Parathyroid adenoma (tissue), 2 donors: Measurements from ENCODE around the gene DSCAML1.

Experiments used
- H2AFZ ChIP-seq: fragments of 300-600 bp; sonication (generic); one replicate; pipeline ENCODE4 v1.7.0; 2017; ENCODE audit warnings: antibody characterized with exemption, mild to moderate bottlenecking
- H3K27ac ChIP-seq: fragments of 300-600 bp; sonication (generic); one replicate; pipeline ENCODE4 v1.7.0; 2017
- H3K27me3 ChIP-seq: fragments of 300-600 bp; sonication (generic); one replicate; pipeline ENCODE4 v1.7.0; 2017; ENCODE audit warnings: low read length; ENCODE audit not compliant: control insufficient read depth, insufficient read depth
- H3K36me3 ChIP-seq: fragments of 300-600 bp; sonication (generic); one replicate; pipeline ENCODE4 v1.7.0; 2017; ENCODE audit warnings: low read length; ENCODE audit not compliant: control insufficient read depth, insufficient read depth
- H3K4me1 ChIP-seq: fragments of 300-600 bp; sonication (generic); one replicate; pipeline ENCODE4 v1.7.0; 2017; ENCODE audit warnings: control low read depth
- H3K4me2 ChIP-seq: fragments of 300-600 bp; sonication (generic); one replicate; pipeline ENCODE4 v1.7.0; 2017; ENCODE audit warnings: low read length
- H3K4me3 ChIP-seq: fragments of 300-600 bp; sonication (generic); one replicate; pipeline ENCODE4 v1.7.0; 2017; ENCODE audit warnings: low read depth, low read length
- H3K79me2 ChIP-seq: fragments of 300-600 bp; sonication (generic); one replicate; pipeline ENCODE4 v1.7.0; 2017; ENCODE audit warnings: control low read depth
- H3K9ac ChIP-seq: fragments of 300-600 bp; sonication (generic); one replicate; pipeline ENCODE4 v1.7.0; 2017; ENCODE audit warnings: mild to moderate bottlenecking
- H3K9me3 ChIP-seq: fragments of 300-600 bp; sonication (generic); one replicate; pipeline ENCODE4 v1.7.0; 2017; ENCODE audit warnings: low read length; ENCODE audit not compliant: control insufficient read depth
- CTCF ChIP-seq: fragments of 300-600 bp; sonication (generic); IDR thresholded peaks from one replicate; pipeline ENCODE4 v1.7.0; 2017; ENCODE audit warnings: antibody characterized with exemption, mild to moderate bottlenecking
- donor health status: primary hyperparathyroidism.

The DSCAML1 gene

GRCh38 chr11:117572129-117572528, 224.9 kb downstream of the DSCAML1 start:
- Histone ChIP-seq H3K36me3 (no peaks in the 10 kb centered on the region), H3K9ac (no peak overlapping the region), H3K79me2 (no peaks in the 10 kb centered on the region), H3K27ac (no peak overlapping the region), H3K4me2 (no peak overlapping the region), H2AFZ (no peak overlapping the region), H3K27me3 (no peaks in the 10 kb centered on the region), H3K4me1 (no peaks in the 10 kb centered on the region), H3K9me3 (no peaks in the 10 kb centered on the region), H3K4me3 (no peak overlapping the region)
- no peak for TF ChIP-seq CTCF

- no peaks in the 10 kb centered on the region for H3K9me3 ChIP-seq
- no peak overlapping the region for H2AFZ ChIP-seq
- H3K27ac ChIP-seq, result no peak overlapping the region
- H3K27me3 ChIP-seq, result no peaks in the 10 kb centered on the region
- no peaks in the 10 kb centered on the region for H3K79me2 ChIP-seq
- H3K4me3 ChIP-seq, result no peak overlapping the region
- H3K9ac ChIP-seq, result no peak overlapping the region
- no peaks in the 10 kb centered on the region for H3K4me1 ChIP-seq
- TF ChIP-seq CTCF, result no peak
- no peaks in the 10 kb centered on the region for H3K36me3 ChIP-seq
- no peak overlapping the region for H3K4me2 ChIP-seq
Measured at GRCh38 chr11:117570701-117571100, 226.3 kb downstream of the DSCAML1 start.

GRCh38 chr11:117569911-117570310, 227.1 kb downstream of the DSCAML1 start:
- H3K4me2 ChIP-seq, result no peak overlapping the region
- no peak overlapping the region for H2AFZ ChIP-seq
- no peaks in the 10 kb centered on the region for H3K79me2 ChIP-seq
- no peaks in the 10 kb centered on the region for H3K36me3 ChIP-seq
- no peaks in the 10 kb centered on the region for H3K9me3 ChIP-seq
- H3K4me3 ChIP-seq, result no peak overlapping the region
- no peaks in the 10 kb centered on the region for H3K4me1 ChIP-seq
- H3K9ac ChIP-seq, result no peak overlapping the region
- no peak for TF ChIP-seq CTCF
- no peaks in the 10 kb centered on the region for H3K27me3 ChIP-seq
- no peak overlapping the region for H3K27ac ChIP-seq

- Histone ChIP-seq H3K27me3 (no peaks in the 10 kb centered on the region), H3K36me3 (no peaks in the 10 kb centered on the region), H3K79me2 (no peaks in the 10 kb centered on the region), H3K27ac (no peak overlapping the region), H2AFZ (no peak overlapping the region), H3K9ac (no peak overlapping the region), H3K4me3 (no peak overlapping the region), H3K4me2 (no peak overlapping the region), H3K4me1 (no peaks in the 10 kb centered on the region), H3K9me3 (no peaks in the 10 kb centered on the region)
- TF ChIP-seq CTCF, result no peak
Measured at GRCh38 chr11:117565709-117566108, 231.3 kb downstream of the DSCAML1 start.

- H3K9me3 ChIP-seq, result no peaks in the 10 kb centered on the region
- H3K4me2 ChIP-seq, result no peak overlapping the region
- H3K36me3 ChIP-seq, result no peaks in the 10 kb centered on the region
- H3K27ac ChIP-seq, result no peak overlapping the region
- no peak overlapping the region for H3K9ac ChIP-seq
- H3K4me1 ChIP-seq, result no peaks in the 10 kb centered on the region
- H3K79me2 ChIP-seq, result no peaks in the 10 kb centered on the region
- H3K27me3 ChIP-seq, result no peaks in the 10 kb centered on the region
- TF ChIP-seq CTCF, result no peak
- no peak overlapping the region for H2AFZ ChIP-seq
- no peak overlapping the region for H3K4me3 ChIP-seq
Measured at GRCh38 chr11:117564321-117564720, 232.7 kb downstream of the DSCAML1 start.
